Effector memory CD4-positive, alpha-beta T cell (primary cell): ENCODE measurements around the gene ARF1.

ENCODE experiments used
- DNase-seq, 3 donors: peaks; one replicate each; pipeline ENCODE4 v3.0.0-alpha.2; 2020
- H3K27ac ChIP-seq: 2 replicates; pipeline ENCODE4 v1.7.0; 2013; ENCODE audit warnings: mild to moderate bottlenecking, low read length, moderate library complexity; ENCODE audit not compliant: insufficient read depth, poor library complexity, severe bottlenecking
- H3K27me3 ChIP-seq: replicated peaks from 2 replicates; pipeline ENCODE4 v1.7.0; 2013; ENCODE audit warnings: mild to moderate bottlenecking, low read length; ENCODE audit not compliant: insufficient read depth, control insufficient read depth, poor library complexity, severe bottlenecking
- H3K36me3 ChIP-seq: 2 replicates; pipeline ENCODE4 v1.7.0; 2013; ENCODE audit warnings: mild to moderate bottlenecking, low read length, moderate library complexity; ENCODE audit not compliant: control insufficient read depth, insufficient read depth
- H3K4me1 ChIP-seq: 2 replicates; pipeline ENCODE4 v1.7.0; 2013; ENCODE audit warnings: low read length, mild to moderate bottlenecking; ENCODE audit not compliant: control insufficient read depth, insufficient read depth, poor library complexity, severe bottlenecking
- H3K4me3 ChIP-seq: 2 replicates; pipeline ENCODE4 v1.7.0; 2013; ENCODE audit warnings: low read length, low read depth, mild to moderate bottlenecking; ENCODE audit not compliant: insufficient read depth, poor library complexity, severe bottlenecking
- H3K9me3 ChIP-seq: 2 replicates; pipeline ENCODE4 v1.7.0; 2013; ENCODE audit warnings: mild to moderate bottlenecking, low read length, moderate library complexity; ENCODE audit not compliant: control insufficient read depth

Gene ARF1

DNA sequence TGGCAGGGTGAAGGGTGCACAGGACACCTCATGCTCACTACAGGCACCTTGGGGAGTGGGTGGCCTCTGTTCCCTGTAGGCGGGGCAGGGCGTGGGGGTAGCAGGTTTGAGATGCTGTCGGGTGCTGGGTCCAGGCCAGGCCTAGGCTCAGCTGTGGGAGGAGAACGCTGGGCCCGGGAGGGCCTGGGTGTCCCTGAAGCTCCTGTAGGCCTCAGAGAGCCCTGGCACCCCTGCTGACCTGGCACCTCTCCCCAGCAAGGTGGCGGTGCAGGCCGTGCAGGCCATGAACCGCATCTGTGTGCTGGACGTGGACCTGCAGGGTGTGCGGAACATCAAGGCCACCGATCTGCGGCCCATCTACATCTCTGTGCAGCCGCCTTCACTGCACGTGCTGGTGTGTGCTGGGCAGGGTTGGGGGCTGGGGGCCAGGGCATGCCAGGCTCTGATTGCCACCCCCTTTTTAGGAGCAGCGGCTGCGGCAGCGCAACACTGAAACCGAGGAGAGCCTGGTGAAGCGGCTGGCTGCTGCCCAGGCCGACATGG lies 64.7 kb downstream of the ARF1 start:
- no peaks in the 10 kb centered on the region for H3K9me3 ChIP-seq
- no peak overlapping the region for H3K27ac ChIP-seq
- DNase-seq: no peak
- no peaks in the 10 kb centered on the region for H3K27me3 ChIP-seq
- H3K36me3 ChIP-seq: peaks cover 45% of the 10 kb centered on the region
- peaks cover 15% of the 10 kb centered on the region for H3K4me1 ChIP-seq
- H3K4me3 ChIP-seq: no peak overlapping the region

DNA sequence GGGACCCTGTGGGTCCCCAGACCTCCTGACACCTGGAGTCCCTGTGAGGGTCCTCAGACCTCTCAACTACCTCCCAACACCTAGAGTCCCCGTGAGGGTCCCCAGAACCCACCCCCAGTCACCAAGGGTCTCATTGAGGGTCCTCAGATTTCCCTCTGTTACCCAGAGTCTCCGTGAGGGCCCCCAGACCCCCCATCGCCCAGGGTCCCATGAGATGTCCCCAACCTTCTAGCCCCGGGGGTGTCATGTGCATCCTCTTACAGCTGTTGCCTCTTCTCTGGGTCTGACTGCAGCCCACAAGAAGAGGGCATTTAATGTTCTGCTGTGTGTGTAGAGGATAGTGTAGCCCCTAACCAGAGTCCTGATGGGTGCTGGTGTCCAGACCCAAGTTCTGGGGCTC lies 65.3 kb downstream of the ARF1 start:
- Histone ChIP-seq H3K9me3 (no peaks in the 10 kb centered on the region), H3K36me3 (peaks cover 45% of the 10 kb centered on the region), H3K4me1 (peaks cover 9% of the 10 kb centered on the region), H3K27ac (no peak overlapping the region), H3K4me3 (no peak overlapping the region), H3K27me3 (no peaks in the 10 kb centered on the region)
- DNase-seq: no peak

DNA sequence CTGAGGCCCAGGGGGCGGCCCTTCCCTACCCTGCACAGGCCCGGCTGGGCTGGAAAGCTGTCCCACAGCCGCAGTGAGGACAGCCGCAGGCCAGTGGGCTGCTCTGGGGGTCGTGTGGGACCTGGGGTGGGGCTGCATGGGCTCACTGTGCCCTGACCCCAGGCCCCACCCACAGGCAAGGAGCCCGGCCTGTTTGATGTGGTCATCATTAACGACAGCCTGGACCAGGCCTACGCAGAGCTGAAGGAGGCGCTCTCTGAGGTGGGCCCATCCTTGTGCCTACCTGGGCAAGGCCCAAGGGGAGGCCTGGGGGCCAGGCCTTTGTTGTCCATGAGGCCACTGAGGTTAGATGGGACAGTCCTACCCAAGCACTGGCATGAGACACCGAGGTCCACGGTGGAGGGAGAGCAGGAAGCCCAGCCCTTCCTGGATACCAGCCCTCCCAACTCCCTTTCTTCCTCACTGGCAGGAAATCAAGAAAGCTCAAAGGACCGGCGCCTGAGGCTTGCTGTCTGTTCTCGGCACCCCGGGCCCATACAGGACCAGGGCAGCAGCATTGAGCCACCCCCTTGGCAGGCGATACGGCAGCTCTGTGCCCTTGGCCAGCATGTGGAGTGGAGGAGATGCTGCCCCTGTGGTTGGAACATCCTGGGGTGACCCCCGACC lies 65.8 kb downstream of the ARF1 start:
- Histone ChIP-seq H3K27ac (no peak overlapping the region), H3K36me3 (peaks cover 45% of the 10 kb centered on the region)

More for the DNA sequence above, 65.8 kb downstream of the ARF1 start:
- H3K4me1 ChIP-seq: peaks cover 4% of the 10 kb centered on the region
- no peak overlapping the region for H3K4me3 ChIP-seq
- H3K9me3 ChIP-seq: no peaks in the 10 kb centered on the region
- no peaks in the 10 kb centered on the region for H3K27me3 ChIP-seq
- DNase-seq: no peak
